Measurements from ENCODE around the gene SETBP1.

Gene SETBP1

GRCh38 chr18:45012286-45012685, 331.6 kb downstream of the SETBP1 start:
- Histone ChIP-seq H3K4me3 (ENCODE audit: low read depth, low read length) (no peak overlapping the region), H3K27ac (no peak overlapping the region), H3K27me3 (replicated peaks) (no peaks in the 10 kb centered on the region), H3K36me3 (replicated peaks) (no peaks in the 10 kb centered on the region)
- no peak for DNase-seq
- no peak for TF ChIP-seq CTCF (IDR thresholded peaks at IDR 0.05; ENCODE audit: low read depth, low read length, missing control alignments)
- in situ Hi-C loops (cut with HindIII; ENCODE audit: low pct_ligation_motif_present, low sequenced_read_pairs), result no loop called here

- Histone ChIP-seq H3K27ac (peak overlapping the region; percentile 17), H3K36me3 (replicated peaks) (no peaks in the 10 kb centered on the region), H3K4me3 (ENCODE audit: low read depth, low read length) (no peak overlapping the region), H3K27me3 (replicated peaks) (no peaks in the 10 kb centered on the region)
- in situ Hi-C loops (cut with HindIII; ENCODE audit: low pct_ligation_motif_present, low sequenced_read_pairs), result no loop called here
- DNase-seq, result peak; percentile 87
- TF ChIP-seq CTCF (IDR thresholded peaks at IDR 0.05; ENCODE audit: low read depth, low read length, missing control alignments), result peak; percentile 82
Observed at GRCh38 chr18:45014047-45014501, 333.4 kb downstream of the SETBP1 start.

DNA sequence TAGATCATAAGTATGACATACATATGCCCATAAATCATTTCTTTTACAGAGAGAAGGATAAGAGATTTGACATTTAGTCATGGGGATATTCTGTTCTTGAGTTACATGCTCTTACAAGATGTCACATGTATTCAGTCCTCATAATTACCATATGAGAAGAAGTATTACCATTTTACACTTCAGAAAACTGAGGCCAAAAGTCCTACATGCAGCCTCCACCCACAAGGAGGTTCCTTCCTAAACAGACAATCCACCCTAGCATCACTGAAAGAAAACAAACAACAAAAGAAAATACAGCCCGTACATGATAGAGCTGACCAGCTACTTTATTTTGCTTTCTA, 335.1 kb downstream of the SETBP1 start:
- Histone ChIP-seq H3K36me3 (replicated peaks) (no peaks in the 10 kb centered on the region), H3K4me3 (ENCODE audit: low read depth, low read length) (no peak overlapping the region), H3K27ac (no peak overlapping the region), H3K27me3 (replicated peaks) (no peaks in the 10 kb centered on the region)
- no peak for TF ChIP-seq CTCF (IDR thresholded peaks at IDR 0.05; ENCODE audit: low read depth, low read length, missing control alignments)
- in situ Hi-C loops (cut with HindIII; ENCODE audit: low pct_ligation_motif_present, low sequenced_read_pairs), result no loop called here
- DNase-seq, result no peak

DNA sequence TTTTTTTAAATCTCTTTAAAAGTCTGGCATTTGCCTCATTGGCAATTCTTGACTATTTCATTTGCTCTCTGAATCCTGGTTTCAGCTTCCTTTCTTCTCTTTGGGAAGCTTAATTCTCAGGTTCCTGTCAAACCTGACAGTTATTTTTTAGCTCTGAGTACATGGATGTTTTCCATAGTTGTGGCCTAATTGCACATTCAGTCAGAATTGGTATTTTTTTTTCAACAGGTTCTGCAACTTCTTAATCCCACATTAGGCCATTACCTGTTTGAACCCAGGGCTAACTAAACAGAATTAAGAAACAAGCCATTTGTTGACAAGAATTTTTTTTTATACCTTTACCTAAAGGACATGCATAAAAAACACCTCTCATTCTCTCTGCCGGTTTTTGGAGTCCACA, 338.8 kb downstream of the SETBP1 start:
- H3K36me3 ChIP-seq (replicated peaks), result no peaks in the 10 kb centered on the region
- DNase-seq, result no peak
- no peaks in the 10 kb centered on the region for H3K27me3 ChIP-seq (replicated peaks)
- in situ Hi-C loops (cut with HindIII; ENCODE audit: low pct_ligation_motif_present, low sequenced_read_pairs), result no loop called here
- H3K27ac ChIP-seq, result no peak overlapping the region
- no peak overlapping the region for H3K4me3 ChIP-seq (ENCODE audit: low read depth, low read length)
- no peak for TF ChIP-seq CTCF (IDR thresholded peaks at IDR 0.05; ENCODE audit: low read depth, low read length, missing control alignments)

GRCh38 chr18:45023519-45023918, 342.8 kb downstream of the SETBP1 start:
- Histone ChIP-seq H3K27ac (no peak overlapping the region), H3K4me3 (ENCODE audit: low read depth, low read length) (no peak overlapping the region), H3K36me3 (replicated peaks) (no peaks in the 10 kb centered on the region), H3K27me3 (replicated peaks) (no peaks in the 10 kb centered on the region)
- no peak for DNase-seq
- no peak for TF ChIP-seq CTCF (IDR thresholded peaks at IDR 0.05; ENCODE audit: low read depth, low read length, missing control alignments)
- in situ Hi-C loops (cut with HindIII; ENCODE audit: low pct_ligation_motif_present, low sequenced_read_pairs), result no loop called here

DNA sequence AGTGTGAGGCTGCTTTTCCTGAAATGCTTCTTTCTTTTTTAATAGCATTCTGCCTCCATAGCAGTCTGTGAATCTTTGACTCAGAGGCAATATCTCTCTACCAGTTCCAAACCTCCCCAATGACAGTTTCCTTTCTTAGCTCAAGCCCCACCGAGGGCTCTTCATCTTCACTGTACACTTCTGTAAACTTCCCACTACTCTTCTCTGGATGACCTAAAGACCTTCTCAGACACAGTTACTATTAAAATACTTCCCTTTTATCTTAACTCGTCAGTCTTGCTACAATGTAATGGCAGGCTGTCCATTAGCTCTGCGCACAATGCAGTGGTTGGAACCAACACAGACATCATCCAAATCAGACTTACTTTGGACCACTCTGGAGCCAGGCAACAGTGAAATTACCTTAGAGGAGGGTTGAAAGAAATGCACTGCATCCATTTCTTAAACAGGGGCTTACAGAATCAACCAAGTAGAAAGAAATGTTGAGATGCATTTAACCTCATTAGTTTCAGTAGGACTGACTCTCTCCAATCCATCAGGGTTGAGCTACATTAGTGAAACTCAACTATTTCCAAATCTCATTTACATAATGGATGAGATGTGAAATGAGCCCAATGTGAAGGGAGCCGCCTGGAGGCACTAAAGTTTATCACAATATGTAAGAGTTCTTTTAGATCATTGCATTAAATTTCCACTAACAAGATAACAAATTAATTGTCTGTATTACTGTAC, 343.8 kb downstream of the SETBP1 start:
- no peak for DNase-seq

More for the DNA sequence above, 343.8 kb downstream of the SETBP1 start:
- Histone ChIP-seq H3K27me3 (replicated peaks) (no peaks in the 10 kb centered on the region), H3K36me3 (replicated peaks) (no peaks in the 10 kb centered on the region), H3K27ac (no peak overlapping the region), H3K4me3 (ENCODE audit: low read depth, low read length) (no peak overlapping the region)
- in situ Hi-C loops (cut with HindIII; ENCODE audit: low pct_ligation_motif_present, low sequenced_read_pairs), result no loop called here
- TF ChIP-seq CTCF (IDR thresholded peaks at IDR 0.05; ENCODE audit: low read depth, low read length, missing control alignments), result no peak
